HG02571 (cell line): Measurements from ENCODE around the gene RAP1A.
"Not testable (repeated sequence)": the region's sequence is repeated elsewhere in the genome, so short reads cannot be mapped to it uniquely, and the experiment has no call there.

Experiments used
- ATAC-seq: cut with Tn5 transposase; IDR thresholded peaks from one replicate; pipeline ENCODE4 v1.9.1; 2021; ENCODE audit warnings: mild to moderate bottlenecking, moderate library complexity; ENCODE audit not compliant: unreplicated experiment

Gene RAP1A

GRCh38 chr1:111596499-111596898 lies 23.1 kb upstream of the RAP1A start:
- no peak for ATAC-seq

- ATAC-seq, result no peak
Measured at GRCh38 chr1:111597426-111597825, 22.2 kb upstream of the RAP1A start.

GRCh38 chr1:111598544-111598943 lies 21.0 kb upstream of the RAP1A start:
- no peak for ATAC-seq

- ATAC-seq, result peak; percentile 6
Measured at GRCh38 chr1:111599781-111600693, 19.6 kb upstream of the RAP1A start.

- peak; percentile 55 for ATAC-seq
Measured at GRCh38 chr1:111600886-111601386, 18.7 kb upstream of the RAP1A start.

GRCh38 chr1:111602302-111602701 lies 17.3 kb upstream of the RAP1A start:
- no peak for ATAC-seq

- ATAC-seq, result no peak
Measured at GRCh38 chr1:111602974-111603373, 16.6 kb upstream of the RAP1A start.

- ATAC-seq, result no peak
Measured at GRCh38 chr1:111603979-111604378, 15.6 kb upstream of the RAP1A start.

GRCh38 chr1:111604931-111605330 lies 14.7 kb upstream of the RAP1A start:
- no peak for ATAC-seq

- no peak for ATAC-seq
Measured at GRCh38 chr1:111605576-111605975, 14.0 kb upstream of the RAP1A start.

GRCh38 chr1:111606457-111607215 lies 13.0 kb upstream of the RAP1A start:
- ATAC-seq, result not testable (repeated sequence)

GRCh38 chr1:111608528-111608927 lies 11.1 kb upstream of the RAP1A start:
- ATAC-seq, result not testable (repeated sequence)

- no peak for ATAC-seq
Measured at GRCh38 chr1:111611986-111612385, 7.6 kb upstream of the RAP1A start.

GRCh38 chr1:111615870-111616715 lies 3.5 kb upstream of the RAP1A start:
- ATAC-seq, result peak; percentile 31

- no peak for ATAC-seq
Measured at GRCh38 chr1:111618081-111618480, 1.5 kb upstream of the RAP1A start.

GRCh38 chr1:111618961-111619634 lies 491 bp upstream of the RAP1A start:
- ATAC-seq, result peak; percentile 1

- ATAC-seq, result no peak
Measured at GRCh38 chr1:111620441-111620971, 917 bp downstream of the RAP1A start.

- ATAC-seq, result no peak
Measured at GRCh38 chr1:111621050-111621449, 1.5 kb downstream of the RAP1A start.

GRCh38 chr1:111622166-111622565 lies 2.6 kb downstream of the RAP1A start:
- ATAC-seq, result no peak

- no peak for ATAC-seq
Measured at GRCh38 chr1:111624382-111624781, 4.8 kb downstream of the RAP1A start.
